Spleen (tissue), 11 donors: ENCODE results near the gene GNPAT. TPM values are rescaled to one million over a fixed set of nuclear protein-coding genes. Genes with fewer than 3 reads are reported as not detected.

Experiments
- DNase-seq: peaks from one replicate; pipeline ENCODE4 v3.0.0-alpha.2; 2020
- H3K27ac ChIP-seq, 8 donors: fragments of 200-600 bp; sonication (generic) in 7 of 8; 1 replicate in 4 of 8; 2 replicates in 4 of 8; pipeline versions ENCODE4 v1.5.0 to v1.8.0; 2016 to 2021; ENCODE audit warnings: inconsistent platforms in 4 of 8, mild to moderate bottlenecking in 4 of 8, moderate library complexity in 1 of 8
- H3K27me3 ChIP-seq, 7 donors: fragments of 200-600 bp; sonication (generic) in 6 of 7; replicated peaks in 1 of 7; 1 replicate in 4 of 7; 2 replicates in 3 of 7; pipeline versions ENCODE4 v1.5.0 to v1.8.0; 2016 to 2021; ENCODE audit warnings: inconsistent platforms in 3 of 7, mild to moderate bottlenecking in 1 of 7
- H3K36me3 ChIP-seq, 6 donors: fragments of 200-600 bp; sonication (generic) in 5 of 6; 1 replicate in 4 of 6; 2 replicates in 2 of 6; pipeline versions ENCODE4 v1.5.0 to v1.8.0; 2016 to 2021; ENCODE audit warnings: inconsistent platforms in 2 of 6
- H3K4me1 ChIP-seq, 6 donors: fragments of 200-600 bp; sonication (generic) in 5 of 6; 1 replicate in 3 of 6; 2 replicates in 3 of 6; pipeline versions ENCODE4 v1.5.0 to v1.8.0; 2016 to 2021; ENCODE audit warnings: inconsistent platforms in 3 of 6
- H3K4me3 ChIP-seq, 8 donors: fragments of 200-600 bp; sonication (generic) in 7 of 8; 1 replicate in 4 of 8; 2 replicates in 4 of 8; pipeline versions ENCODE4 v1.5.0 to v1.8.0; 2016 to 2021; ENCODE audit warnings: inconsistent platforms in 4 of 8, mild to moderate bottlenecking in 4 of 8, moderate library complexity in 2 of 8
- H3K9me3 ChIP-seq, 8 donors: fragments of 200-600 bp; sonication (generic) in 7 of 8; 1 replicate in 4 of 8; 2 replicates in 4 of 8; pipeline versions ENCODE4 v1.5.0 to v1.8.0; 2016 to 2021; ENCODE audit warnings: inconsistent platforms in 4 of 8
- POLR2A ChIP-seq, 3 donors: fragments of 450-650 bp; IDR thresholded peaks; one replicate each; pipeline ENCODE4 v1.5.1; 2017; ENCODE audit warnings: antibody characterized with exemption in 3 of 3, mild to moderate bottlenecking in 1 of 3
- POLR2AphosphoS5 ChIP-seq, 3 donors: sonication (generic); formaldehyde crosslinking; IDR thresholded peaks; one replicate each; pipeline ENCODE4 v1.5.1; 2017; ENCODE audit warnings: antibody characterized with exemption in 3 of 3
- WGBS, 5 donors: extraction: QIAGEN DNeasy Blood & Tissue Kit in 3 of 5; methylation state at CpG; one replicate each; pipeline versions ENCODE4 v1.1.5 to v1.1.7; 2013 to 2018; 5-methylcytosine and 5-hydroxymethylcytosine counted together
- intact Hi-C: fragments of 100-400 bp; cut with DNase I; formaldehyde crosslinking; loops from one replicate; pipeline ENCODE4 v1.15.0; 2023; ENCODE audit warnings: low total_unique reads
- polyA plus RNA-seq, 3 donors: library from polyadenylated mRNA; stranded (reverse); fragments of 200-250 nt; gene quantifications; one replicate each; pipeline ENCODE4 v1.2.1, GENCODE V29; 2013
- total RNA-seq, 7 donors: library from RNA; depleted of rRNA in 3 of 7; stranded (reverse); fragments of >200 nt in 3 of 7; fragmentation: NEBNext Ultra II Directional in 4 of 7; extraction: Animal tissue kit (Norgen Biotek cat#: 25700) in 4 of 7; gene quantifications; one replicate each; pipeline versions ENCODE4 v1.1.0 to v1.2.1, GENCODE V29; 2016 to 2021
- TF ChIP-seq, protein P1 (sequence below), 11 experiments: fragments of 200-600 bp in 7 of 11; fragments of 450-650 bp in 4 of 11; sonication (generic) in 4 of 11; IDR thresholded peaks in 8 of 11; conservative IDR thresholded peaks in 3 of 11; 1 replicate in 7 of 11; 2 replicates in 4 of 11; pipeline versions ENCODE4 v1.4.0 to v1.8.0; 2016 to 2021; ENCODE audit warnings: antibody characterized with exemption in 11 of 11, inconsistent platforms in 4 of 11, mild to moderate bottlenecking in 1 of 11
- donor health status: healthy with polysubstance abuse.
- donor health status: DM: no; HTN: no; CAD: no; lungs with moderate emphysema.
- donor health status: DM: no; HTN: no; CAD: no.
- donor health status: Bipolar disorder and iron deficiency.
- donor health status: healthy.
- donor health status: DM: no; HTN: no; CAD: no.
- donor health status: DM: yes; HTN: yes; CAD: no.

Gene GNPAT
- total and polyA plus RNA-seq, 10 donors: 27.7 to 42.9 (median 34.0) TPM

DNA sequence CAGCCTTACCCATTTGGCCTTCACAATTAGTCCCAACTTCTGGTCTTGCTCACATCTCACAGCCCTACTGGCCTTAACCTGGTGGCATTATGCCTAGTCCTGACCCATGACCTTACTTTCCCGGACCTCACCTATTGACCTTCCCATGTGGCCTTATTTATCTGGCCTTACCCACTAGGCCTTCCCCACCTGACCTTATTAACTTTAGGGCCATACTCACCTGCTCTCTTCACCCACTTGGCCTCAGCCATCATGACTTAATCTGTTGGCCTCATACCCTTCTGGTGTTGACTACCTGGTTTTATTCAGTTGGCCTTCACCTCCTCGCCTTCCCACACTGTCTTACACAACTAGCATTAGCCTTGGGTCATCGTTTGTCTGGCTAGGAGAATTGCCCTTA, 61.0 kb downstream of the GNPAT start:
- intact Hi-C loops: no loop called here
- TF ChIP-seq, protein P1, sequence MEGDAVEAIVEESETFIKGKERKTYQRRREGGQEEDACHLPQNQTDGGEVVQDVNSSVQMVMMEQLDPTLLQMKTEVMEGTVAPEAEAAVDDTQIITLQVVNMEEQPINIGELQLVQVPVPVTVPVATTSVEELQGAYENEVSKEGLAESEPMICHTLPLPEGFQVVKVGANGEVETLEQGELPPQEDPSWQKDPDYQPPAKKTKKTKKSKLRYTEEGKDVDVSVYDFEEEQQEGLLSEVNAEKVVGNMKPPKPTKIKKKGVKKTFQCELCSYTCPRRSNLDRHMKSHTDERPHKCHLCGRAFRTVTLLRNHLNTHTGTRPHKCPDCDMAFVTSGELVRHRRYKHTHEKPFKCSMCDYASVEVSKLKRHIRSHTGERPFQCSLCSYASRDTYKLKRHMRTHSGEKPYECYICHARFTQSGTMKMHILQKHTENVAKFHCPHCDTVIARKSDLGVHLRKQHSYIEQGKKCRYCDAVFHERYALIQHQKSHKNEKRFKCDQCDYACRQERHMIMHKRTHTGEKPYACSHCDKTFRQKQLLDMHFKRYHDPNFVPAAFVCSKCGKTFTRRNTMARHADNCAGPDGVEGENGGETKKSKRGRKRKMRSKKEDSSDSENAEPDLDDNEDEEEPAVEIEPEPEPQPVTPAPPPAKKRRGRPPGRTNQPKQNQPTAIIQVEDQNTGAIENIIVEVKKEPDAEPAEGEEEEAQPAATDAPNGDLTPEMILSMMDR (IDR thresholded peaks at IDR 0.05 in 8 of 11, conservative IDR thresholded peaks at IDR 0.05 in 3 of 11): no peak
- TF ChIP-seq POLR2A (IDR thresholded peaks at IDR 0.05) (no peak), POLR2AphosphoS5 (IDR thresholded peaks at IDR 0.05) (no peak)
- 90 to 97% (median 92%) methylated on average over 3 of the region's 3 CpGs for WGBS, 5 donors
- Histone ChIP-seq H3K9me3 (no peaks in the 10 kb centered on the region), H3K27me3 (no peaks in the 10 kb centered on the region), H3K4me1 (no peaks in the 10 kb centered on the region), H3K4me3 (no peak overlapping the region), H3K36me3 (no peaks in the 10 kb centered on the region), H3K27ac (no peak overlapping the region)
- no peak for DNase-seq

DNA sequence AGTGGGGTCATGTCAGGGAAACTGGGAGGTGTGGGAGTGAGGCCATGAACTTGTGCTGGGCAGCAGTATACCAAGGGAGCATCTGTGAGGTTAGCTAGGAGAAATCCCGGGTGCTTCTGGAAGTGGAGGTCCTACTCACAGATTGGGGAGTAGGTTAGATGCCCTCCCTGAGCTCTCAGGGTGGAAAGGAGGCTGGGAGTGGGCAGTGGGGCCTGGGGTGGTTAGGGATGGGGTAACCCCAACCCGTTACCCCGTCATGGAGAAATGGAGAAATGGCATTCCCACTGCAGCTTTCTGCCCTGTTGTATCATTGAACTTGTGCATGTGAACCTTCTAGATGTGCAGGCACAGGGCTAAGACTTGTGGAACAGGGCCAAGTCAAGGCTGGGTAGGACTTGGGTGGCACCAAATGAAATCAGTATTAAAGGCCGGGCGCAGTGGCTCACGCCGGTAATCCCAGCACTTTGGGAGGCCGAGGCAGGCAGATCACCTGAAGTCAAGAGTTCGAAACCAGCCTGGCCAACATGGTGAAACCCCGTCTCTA, 69.5 kb downstream of the GNPAT start:
- TF ChIP-seq, protein P1 (IDR thresholded peaks at IDR 0.05 in 8 of 11, conservative IDR thresholded peaks at IDR 0.05 in 3 of 11): no peak
- TF ChIP-seq POLR2AphosphoS5 (IDR thresholded peaks at IDR 0.05): no peak
- TF ChIP-seq POLR2A (IDR thresholded peaks at IDR 0.05): no peak
- Histone ChIP-seq H3K27ac (no peak overlapping the region), H3K36me3 (no peaks in the 10 kb centered on the region), H3K27me3 (no peaks in the 10 kb centered on the region), H3K4me1 (no peaks in the 10 kb centered on the region), H3K9me3 (no peaks in the 10 kb centered on the region), H3K4me3 (no peak overlapping the region)
- DNase-seq: no peak
- intact Hi-C loops: no loop called here
- 92 to 98% (median 97%) methylated on average over 9 to 10 of the region's 10 CpGs for WGBS, 5 donors

DNA sequence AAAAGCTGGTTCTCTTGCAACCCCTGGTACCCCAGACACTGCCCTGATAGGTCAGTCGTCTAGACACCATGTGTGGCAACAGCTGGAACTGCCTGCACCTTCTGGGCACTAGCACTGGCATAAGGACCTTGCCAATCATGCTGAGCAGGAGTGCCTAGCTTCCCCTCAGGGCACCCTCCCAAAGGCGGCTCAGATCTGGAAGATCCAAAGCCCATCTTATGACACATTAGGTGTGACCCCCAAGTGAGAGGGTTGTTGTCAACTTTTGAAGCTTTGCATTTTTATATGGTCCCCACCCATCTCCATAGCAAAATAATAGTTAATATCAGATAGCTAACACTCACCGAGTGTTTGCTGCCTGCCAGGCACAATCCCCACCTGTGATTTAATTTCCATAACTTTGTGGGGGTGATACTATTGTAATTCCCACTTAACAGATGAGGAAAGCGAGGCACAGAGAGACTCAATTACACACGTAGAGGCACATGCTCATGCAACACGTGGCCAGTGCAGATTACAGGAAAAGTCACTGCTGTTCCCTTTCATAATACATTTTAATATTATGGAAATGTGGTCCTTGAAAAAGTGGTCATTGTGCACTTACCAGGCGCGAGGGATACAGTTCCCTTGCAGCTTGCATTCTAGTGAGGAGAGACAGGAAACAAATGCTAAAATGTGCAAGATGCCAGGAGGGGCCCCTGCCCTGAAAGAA, 70.9 kb downstream of the GNPAT start:
- no peaks in the 10 kb centered on the region for H3K9me3 ChIP-seq
- intact Hi-C loops: no loop called here
- no peaks in the 10 kb centered on the region for H3K36me3 ChIP-seq
- no peak for TF ChIP-seq POLR2AphosphoS5 (IDR thresholded peaks at IDR 0.05)
- TF ChIP-seq, protein P1 (IDR thresholded peaks at IDR 0.05 in 8 of 11, conservative IDR thresholded peaks at IDR 0.05 in 3 of 11): no peak
- no peak for TF ChIP-seq POLR2A (IDR thresholded peaks at IDR 0.05)
- no peak overlapping the region for H3K27ac ChIP-seq
- DNase-seq: no peak
- no peak overlapping the region for H3K4me3 ChIP-seq
- peaks cover 0 to 4% (median 0%) of the 10 kb centered on the region in 6 donors for H3K4me1 ChIP-seq
- H3K27me3 ChIP-seq: no peaks in the 10 kb centered on the region
- 73 to 82% (median 78%) methylated on average over 7 to 8 of the region's 8 CpGs for WGBS, 5 donors

DNA sequence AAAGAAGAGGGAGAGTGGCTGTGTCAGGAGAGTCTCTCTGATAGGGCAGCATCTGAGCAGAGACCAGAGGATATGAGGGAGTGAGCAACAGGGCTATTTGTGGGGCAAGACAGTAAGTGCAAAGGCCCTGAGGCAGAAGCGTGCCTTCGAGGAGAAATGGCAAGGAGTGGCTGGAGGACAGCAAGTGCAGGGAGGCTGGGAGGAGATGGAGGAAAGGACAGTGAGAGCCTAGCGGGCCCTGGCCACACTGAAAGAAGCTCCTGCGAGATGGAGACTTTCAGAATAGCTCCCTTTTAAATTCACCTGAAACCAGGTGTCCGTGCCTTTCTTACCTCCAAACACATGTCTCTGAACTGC, 71.4 kb downstream of the GNPAT start:
- Histone ChIP-seq H3K36me3 (no peaks in the 10 kb centered on the region), H3K27ac (no peak overlapping the region), H3K4me3 (no peak overlapping the region), H3K9me3 (peaks cover 0 to under 1% (median 0%) of the 10 kb centered on the region in 8 donors), H3K27me3 (no peaks in the 10 kb centered on the region), H3K4me1 (peaks cover 0 to 4% (median 0%) of the 10 kb centered on the region in 6 donors)
- WGBS, 5 donors: 87 to 96% (median 93%) methylated on average over 5 of the region's 5 CpGs
- TF ChIP-seq, protein P1 (IDR thresholded peaks at IDR 0.05 in 8 of 11, conservative IDR thresholded peaks at IDR 0.05 in 3 of 11): no peak
- TF ChIP-seq POLR2AphosphoS5 (IDR thresholded peaks at IDR 0.05) (no peak), POLR2A (IDR thresholded peaks at IDR 0.05) (no peak)
- DNase-seq: no peak
- intact Hi-C loops: no loop called here
